CD8-positive, alpha-beta memory T cell (primary cell): ENCODE results near the gene TUSC2. TPM values are rescaled to one million over a fixed set of nuclear protein-coding genes. Genes with fewer than 3 reads are reported as not detected.

Experiments
- CTCF ChIA-PET: fragments of 350-600 bp; sonication (Branson Sonifier 250); formaldehyde crosslinking; loops from one replicate; lab custom pipeline; 2021; ENCODE audit warnings: antibody characterized with exemption; lab: Charles Lee
- POLR2A ChIA-PET: fragments of 350-600 bp; sonication (Branson Sonifier 250); formaldehyde crosslinking; loops from one replicate; lab custom pipeline; 2021; ENCODE audit warnings: antibody characterized with exemption; lab: Charles Lee
- DNase-seq, 5 donors: peaks; one replicate each; pipeline versions ENCODE4 v3.0.0 to v3.0.0-alpha.2; 2020 to 2022; ENCODE audit warnings: mixed read lengths in 1 of 5
- H3K27ac ChIP-seq: one replicate; pipeline ENCODE4 v1.7.0; 2013; ENCODE audit warnings: low read depth, mild to moderate bottlenecking, low read length, moderate library complexity
- H3K27me3 ChIP-seq: 2 replicates; pipeline ENCODE4 v1.7.0; 2013; ENCODE audit warnings: low read length, mild to moderate bottlenecking; ENCODE audit not compliant: insufficient read depth, poor library complexity, severe bottlenecking
- H3K36me3 ChIP-seq: 2 replicates; pipeline ENCODE4 v1.7.0; 2013; ENCODE audit warnings: mild to moderate bottlenecking, low read length, moderate library complexity; ENCODE audit not compliant: insufficient read depth
- H3K4me1 ChIP-seq: 2 replicates; pipeline ENCODE4 v1.7.0; 2013; ENCODE audit warnings: mild to moderate bottlenecking, low read length, moderate library complexity; ENCODE audit not compliant: insufficient read depth
- H3K4me3 ChIP-seq: 2 replicates; pipeline ENCODE4 v1.7.0; 2013; ENCODE audit warnings: mild to moderate bottlenecking, low read length
- H3K9me3 ChIP-seq: 2 replicates; pipeline ENCODE4 v1.7.0; 2013; ENCODE audit warnings: mild to moderate bottlenecking, low read length
- H3K27ac Mint-ChIP-seq, 8 donors: one replicate each; pipeline ENCODE4 v1.8.0; 2020 to 2021; ENCODE audit warnings: mixed read lengths in 8 of 8, mild to moderate bottlenecking in 6 of 8, inconsistent platforms in 3 of 8, moderate library complexity in 3 of 8
- H3K27me3 Mint-ChIP-seq, 2 donors: one replicate each; pipeline ENCODE4 v1.8.0; 2020 to 2021; ENCODE audit warnings: mixed read lengths in 2 of 2, mild to moderate bottlenecking in 1 of 2, moderate library complexity in 1 of 2
- H3K36me3 Mint-ChIP-seq, 3 donors: one replicate each; pipeline ENCODE4 v1.8.0; 2020 to 2021; ENCODE audit warnings: mixed read lengths in 3 of 3, inconsistent platforms in 1 of 3, mild to moderate bottlenecking in 1 of 3
- H3K4me1 Mint-ChIP-seq, 3 donors: one replicate each; pipeline ENCODE4 v1.8.0; 2020 to 2021; ENCODE audit warnings: mixed read lengths in 3 of 3, inconsistent platforms in 1 of 3, mild to moderate bottlenecking in 1 of 3
- H3K4me3 Mint-ChIP-seq, 7 donors: one replicate each; pipeline ENCODE4 v1.8.0; 2020 to 2021; ENCODE audit warnings: mixed read lengths in 7 of 7, mild to moderate bottlenecking in 6 of 7, moderate library complexity in 4 of 7, inconsistent platforms in 2 of 7
- H3K9me3 Mint-ChIP-seq, 5 donors: one replicate each; pipeline ENCODE4 v1.8.0; 2020 to 2022; ENCODE audit warnings: mixed read lengths in 5 of 5, mild to moderate bottlenecking in 3 of 5, moderate library complexity in 2 of 5, inconsistent platforms in 1 of 5
- polyA plus RNA-seq: library from polyadenylated mRNA; unstranded; fragments of 300-500 nt; fragmentation: Illumina TruSeq; gene quantifications from one replicate; pipeline ENCODE4 v1.2.3, GENCODE V29; 2021
- total RNA-seq, 2 experiments: library from RNA; stranded (reverse); gene quantifications; one replicate each; pipeline ENCODE4 v1.2.3, GENCODE V29; 2021

TUSC2 gene
- total and polyA plus RNA-seq, 3 experiments from 2014 or later = 31.4 to 52.9 (median 36.6) TPM

DNA sequence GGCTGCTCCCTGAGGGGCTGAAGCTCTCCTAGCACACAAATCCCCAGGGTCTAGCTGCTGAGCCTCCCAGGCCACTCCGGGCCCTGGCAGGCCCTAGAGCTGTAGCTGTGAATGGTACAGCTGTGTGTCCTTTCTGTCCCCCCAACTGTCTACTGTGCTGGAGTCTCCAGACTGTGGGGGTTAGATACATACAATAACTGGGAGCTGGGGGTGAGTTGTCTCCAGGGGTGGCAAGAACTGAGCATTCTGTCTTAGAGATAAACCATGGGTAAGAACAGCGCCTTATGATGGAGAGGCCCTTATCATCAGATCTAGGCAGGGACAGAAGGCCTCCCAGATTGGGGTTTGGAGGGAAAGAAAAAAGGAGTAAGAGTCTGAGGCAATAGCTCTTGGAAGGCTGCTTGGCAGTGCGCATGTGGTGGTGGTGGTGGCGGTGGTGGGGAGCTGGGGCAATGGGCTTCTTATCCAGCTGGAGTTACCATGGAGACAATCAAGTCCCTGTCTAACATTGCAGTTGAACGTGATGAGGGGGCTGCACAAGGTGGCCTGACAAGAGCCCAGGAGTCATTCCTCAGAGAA lies 26.3 kb upstream of the TUSC2 start:
- no peak overlapping the region for H3K4me3 ChIP-seq
- no peak overlapping the region for H3K27ac ChIP-seq
- ChIA-PET CTCF (interaction anchor here (0.6 to 9.6 kb wide), 5 partner anchors 10 to 162 kb away, joined by 3 to 103 read pairs (median 3); partner anchors contain the start of gene RASSF1), POLR2A (interaction anchor here (0.6 to 1.6 kb wide), 2 partner anchors 11 to 34 kb away, joined by 3 to 4 read pairs; no protein-coding TSS in a partner anchor)
- H3K9me3 ChIP-seq = no peaks in the 10 kb centered on the region
- H3K27me3 ChIP-seq = no peaks in the 10 kb centered on the region
- H3K36me3 ChIP-seq = peaks cover under 1% of the 10 kb centered on the region
- H3K4me1 ChIP-seq = peaks cover 53% of the 10 kb centered on the region
- Mint-ChIP-seq H3K27me3 (no peaks in the 10 kb centered on the region), H3K4me3 (peak overlapping the region in 2 of 7 donors; percentile 38 to 56), H3K9me3 (no peaks in the 10 kb centered on the region), H3K4me1 (peaks cover 52 to 80% (median 53%) of the 10 kb centered on the region in 3 donors), H3K27ac (peak overlapping the region in 5 of 8 donors; percentile 11 to 80 (median 29)), H3K36me3 (peaks cover 0 to 71% (median under 1%) of the 10 kb centered on the region in 3 donors)
- DNase-seq = no peak

DNA sequence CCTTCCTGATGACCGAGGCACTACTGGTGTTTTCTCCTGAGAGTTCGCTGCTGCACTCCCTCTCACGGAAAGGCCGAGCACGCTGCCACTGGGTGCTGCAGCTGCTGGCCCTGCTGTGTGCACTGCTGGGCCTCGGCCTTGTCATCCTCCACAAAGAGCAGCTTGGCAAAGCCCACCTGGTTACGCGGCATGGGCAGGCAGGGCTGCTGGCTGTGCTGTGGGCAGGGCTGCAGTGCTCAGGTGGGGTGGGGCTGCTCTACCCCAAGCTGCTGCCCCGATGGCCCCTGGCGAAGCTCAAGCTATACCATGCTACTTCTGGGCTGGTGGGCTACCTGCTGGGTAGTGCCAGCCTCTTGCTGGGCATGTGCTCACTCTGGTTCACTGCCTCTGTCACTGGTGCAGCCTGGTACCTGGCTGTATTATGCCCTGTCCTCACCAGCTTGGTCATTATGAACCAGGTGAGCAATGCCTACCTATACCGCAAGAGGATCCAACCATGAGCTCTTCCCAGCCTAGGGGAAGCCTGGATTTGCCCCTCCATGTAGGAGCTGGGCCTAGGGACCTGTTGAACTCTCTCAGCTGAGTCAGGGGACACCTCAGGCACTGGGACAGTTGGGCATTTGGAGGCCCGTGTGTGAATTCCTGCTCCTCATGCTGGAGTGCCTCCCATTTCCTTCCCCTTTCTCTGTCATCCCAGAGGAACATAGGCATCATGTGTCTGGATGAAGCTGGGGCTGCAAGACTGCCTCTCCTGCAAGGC lies 25.4 kb upstream of the TUSC2 start:
- CTCF ChIA-PET = interaction anchor here (0.7 to 9.6 kb wide), 5 partner anchors 10 to 159 kb away, joined by 3 to 103 read pairs (median 3); partner anchors contain the start of genes HYAL3, NAA80 and RASSF1
- peaks cover 57% of the 10 kb centered on the region for H3K4me1 ChIP-seq
- H3K9me3 Mint-ChIP-seq = no peaks in the 10 kb centered on the region

DNA sequence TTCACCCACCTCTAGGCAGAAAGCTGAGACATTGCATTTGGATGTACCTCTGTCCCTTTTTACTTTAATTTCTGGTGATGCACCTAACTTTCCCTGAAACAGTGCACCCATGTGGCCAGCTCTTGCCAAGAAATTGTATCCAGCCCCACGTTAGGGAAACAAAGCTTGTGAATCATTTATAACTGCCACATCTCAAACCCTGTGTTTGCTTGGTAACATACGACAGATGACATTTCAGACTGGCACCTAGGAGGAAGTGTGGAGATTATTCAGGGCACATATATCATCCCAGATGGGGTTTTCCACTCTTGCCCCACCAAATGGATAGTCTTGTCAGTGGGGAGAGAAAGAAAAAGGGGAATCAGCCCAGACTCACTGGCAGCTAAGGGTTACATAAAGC lies 24.8 kb upstream of the TUSC2 start:
- H3K4me3 ChIP-seq = no peak overlapping the region
- H3K4me1 Mint-ChIP-seq = peaks cover 50 to 84% (median 51%) of the 10 kb centered on the region in 3 donors
- H3K4me1 ChIP-seq = peaks cover 55% of the 10 kb centered on the region
- H3K27ac ChIP-seq = no peak overlapping the region
- H3K27me3 ChIP-seq = no peaks in the 10 kb centered on the region
- no peak for DNase-seq
- ChIA-PET POLR2A (interaction anchor here (0.7 to 0.9 kb wide), 2 partner anchors 13 to 16 kb away, joined by 4 to 9 read pairs; no protein-coding TSS in a partner anchor), CTCF (interaction anchor here (1.0 to 9.6 kb wide), 4 partner anchors 15 to 190 kb away, joined by 3 to 103 read pairs (median 4); partner anchors contain the start of genes HYAL3, NAA80 and RASSF1)
- no peaks in the 10 kb centered on the region for H3K9me3 Mint-ChIP-seq
- peaks cover 0 to 75% (median 3%) of the 10 kb centered on the region in 3 donors for H3K36me3 Mint-ChIP-seq
- peak overlapping the region in 2 of 7 donors; percentile 27 to 75 for H3K4me3 Mint-ChIP-seq
- peak overlapping the region in 2 of 8 donors; percentile 24 to 97 for H3K27ac Mint-ChIP-seq
- H3K27me3 Mint-ChIP-seq = no peaks in the 10 kb centered on the region
- no peaks in the 10 kb centered on the region for H3K9me3 ChIP-seq
- peaks cover 16% of the 10 kb centered on the region for H3K36me3 ChIP-seq

More for the DNA sequence above, 25.4 kb upstream of the TUSC2 start:
- Histone ChIP-seq H3K36me3 (peaks cover 9% of the 10 kb centered on the region), H3K9me3 (no peaks in the 10 kb centered on the region), H3K27ac (no peak overlapping the region), H3K4me3 (no peak overlapping the region), H3K27me3 (no peaks in the 10 kb centered on the region)
- no peak for DNase-seq
- peak overlapping the region in 3 of 8 donors; percentile 41 to 97 (median 77) for H3K27ac Mint-ChIP-seq
- H3K4me3 Mint-ChIP-seq = peak overlapping the region in 2 of 7 donors; percentile 40 to 75
- no peaks in the 10 kb centered on the region for H3K27me3 Mint-ChIP-seq
- H3K36me3 Mint-ChIP-seq = peaks cover 0 to 74% (median 3%) of the 10 kb centered on the region in 3 donors
- H3K4me1 Mint-ChIP-seq = peaks cover 53 to 84% (median 54%) of the 10 kb centered on the region in 3 donors
- POLR2A ChIA-PET = interaction anchor here (0.9 to 1.6 kb wide), 2 partner anchors 12 to 17 kb away, joined by 4 read pairs; no protein-coding TSS in a partner anchor

DNA sequence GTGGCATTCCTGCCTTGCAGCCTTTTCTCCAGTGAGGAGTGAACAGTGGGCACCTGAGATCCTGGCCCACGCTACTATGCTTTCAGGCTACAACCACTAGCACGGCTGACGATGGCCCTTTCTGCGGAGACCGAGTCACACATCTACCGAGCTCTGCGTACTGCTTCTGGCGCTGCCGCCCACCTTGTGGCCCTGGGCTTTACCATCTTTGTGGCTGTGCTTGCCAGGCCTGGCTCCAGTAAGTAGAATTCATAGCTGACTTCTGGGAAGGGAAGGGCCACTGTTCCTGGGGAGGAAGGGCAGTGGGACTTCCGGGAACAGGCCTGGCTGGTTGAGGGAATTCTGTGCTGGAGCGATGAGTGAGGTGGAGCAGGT lies 23.3 kb upstream of the TUSC2 start:
- Mint-ChIP-seq H3K36me3 (peaks cover 0 to 68% (median 3%) of the 10 kb centered on the region in 3 donors), H3K9me3 (no peaks in the 10 kb centered on the region), H3K4me3 (peak overlapping the region; percentile 96 to 99 (median 98)), H3K4me1 (peaks cover 46 to 82% (median 48%) of the 10 kb centered on the region in 3 donors), H3K27ac (peak overlapping the region; percentile 97 to 99 (median 98)), H3K27me3 (no peaks in the 10 kb centered on the region)
- ChIA-PET POLR2A (interaction anchor here (0.6 to 3.3 kb wide), 10 partner anchors 8 to 1928 kb away, joined by 3 to 51 read pairs (median 8); partner anchors contain the start of genes C3orf18, HYAL3, IFRD2 and NAA80), CTCF (interaction anchor here (0.9 to 9.6 kb wide), 6 partner anchors 9 to 191 kb away, joined by 3 to 103 read pairs (median 12); partner anchors contain the start of genes HYAL3, NAA80 and RASSF1)
- Histone ChIP-seq H3K4me3 (peak overlapping the region; percentile 100), H3K27me3 (no peaks in the 10 kb centered on the region), H3K9me3 (no peaks in the 10 kb centered on the region), H3K4me1 (peaks cover 54% of the 10 kb centered on the region), H3K36me3 (peaks cover 21% of the 10 kb centered on the region), H3K27ac (peak overlapping the region; percentile 95)
- DNase-seq = no peak

DNA sequence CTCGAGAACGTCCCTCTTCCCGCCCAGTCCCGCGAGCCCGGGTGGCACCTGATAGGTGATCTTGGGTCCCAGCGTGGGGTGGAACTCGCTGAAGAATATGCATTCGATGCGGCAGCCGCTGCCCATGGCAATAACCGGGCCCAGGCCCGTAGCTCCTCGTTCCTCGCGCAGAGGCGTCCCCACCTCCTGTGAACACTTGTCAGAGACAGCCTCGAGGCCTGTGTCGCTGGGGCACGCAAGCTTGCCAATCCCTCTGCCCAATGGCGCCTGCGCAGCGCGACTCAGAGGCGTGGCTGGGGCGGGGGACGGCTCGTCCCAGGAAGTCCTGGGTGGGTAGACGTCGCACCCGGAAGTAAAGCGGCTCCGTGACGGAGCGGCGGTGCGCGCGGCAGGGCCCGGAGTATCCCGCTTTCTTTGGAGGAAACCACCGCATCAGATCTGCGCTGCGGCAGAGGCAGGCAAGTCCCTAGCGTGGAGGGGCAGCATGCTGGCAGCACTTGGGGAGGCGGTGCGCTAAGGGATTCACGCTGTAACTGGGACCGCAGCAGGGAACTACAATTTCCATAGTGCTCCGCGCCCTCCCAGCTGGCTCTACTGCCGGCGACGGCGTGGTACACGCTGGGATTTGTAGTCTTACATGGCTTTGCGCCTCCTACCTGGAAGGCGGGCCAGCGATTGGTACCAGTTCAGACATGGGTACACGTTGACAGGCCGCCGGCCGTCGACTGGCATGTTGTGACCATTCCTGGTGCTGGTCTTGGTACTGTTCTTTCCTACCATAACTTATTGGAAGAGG lies 22.7 kb upstream of the TUSC2 start, which contains the start of the genes CYB561D2 and NPRL2:
Gene CYB561D2, plus strand, starts transcription at position 336 of the 796 bp plus-strand sequence. CDS start 572 bp downstream, outside the sequence.
Gene NPRL2, minus strand, starts transcription at position 249 of the 796 bp plus-strand sequence. Its CDS starts 123 bp downstream, at position 126.
- Mint-ChIP-seq H3K4me1 (peaks cover 48 to 82% (median 52%) of the 10 kb centered on the region in 3 donors), H3K4me3 (peak within 1 kb of the TSS; percentile 96 to 99 (median 98)), H3K9me3 (no peaks in the 10 kb centered on the region), H3K27ac (peak within 1 kb of the TSS; percentile 97 to 99 (median 98)), H3K27me3 (no peaks in the 10 kb centered on the region), H3K36me3 (peaks cover 0 to 65% (median 3%) of the 10 kb centered on the region in 3 donors)
- peaks cover 21% of the 10 kb centered on the region for H3K36me3 ChIP-seq
- peak; percentile 98 to 100 (median 99) for DNase-seq
- H3K9me3 ChIP-seq = no peaks in the 10 kb centered on the region
- H3K4me3 ChIP-seq = peak within 1 kb of the TSS; percentile 100
- no peaks in the 10 kb centered on the region for H3K27me3 ChIP-seq
- ChIA-PET CTCF (interaction anchor here (0.9 to 9.6 kb wide), 13 partner anchors 10 to 265 kb away, joined by 3 to 103 read pairs (median 8); partner anchors contain the start of genes HYAL2, HYAL3, MAPKAPK3 and NAA80), POLR2A (interaction anchor here (0.5 to 3.3 kb wide), 16 partner anchors 9 to 1929 kb away, joined by 3 to 51 read pairs (median 5); partner anchors contain the start of genes C3orf18, HYAL3, IFRD2 and NAA80)
- peaks cover 55% of the 10 kb centered on the region for H3K4me1 ChIP-seq
- peak within 1 kb of the TSS; percentile 95 for H3K27ac ChIP-seq

DNA sequence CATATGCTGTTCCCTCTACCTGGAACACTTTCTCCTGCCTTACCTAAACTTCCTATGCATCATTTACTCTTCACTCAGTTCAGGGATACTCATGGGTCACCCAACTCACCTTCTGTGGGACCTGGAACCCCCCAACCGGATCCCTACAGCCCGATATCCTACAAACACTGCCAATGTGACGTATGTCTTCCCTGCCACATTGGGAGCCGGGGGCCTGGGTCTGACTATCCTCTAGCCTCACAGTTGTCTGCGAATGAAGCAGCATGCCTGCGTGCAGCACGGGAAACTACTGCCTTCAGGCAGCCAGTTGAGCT lies 22.1 kb upstream of the TUSC2 start:
- Histone ChIP-seq H3K4me3 (peak overlapping the region; percentile 100), H3K36me3 (peaks cover 21% of the 10 kb centered on the region), H3K27ac (peak overlapping the region; percentile 95), H3K9me3 (no peaks in the 10 kb centered on the region), H3K4me1 (peaks cover 60% of the 10 kb centered on the region), H3K27me3 (no peaks in the 10 kb centered on the region)
- Mint-ChIP-seq H3K36me3 (peaks cover 0 to 59% (median 3%) of the 10 kb centered on the region in 3 donors), H3K9me3 (no peaks in the 10 kb centered on the region), H3K27me3 (no peaks in the 10 kb centered on the region), H3K4me3 (peak overlapping the region; percentile 96 to 99 (median 98)), H3K4me1 (peaks cover 48 to 82% (median 56%) of the 10 kb centered on the region in 3 donors), H3K27ac (peak overlapping the region; percentile 97 to 99 (median 98))
- ChIA-PET POLR2A (interaction anchor here (0.5 to 3.3 kb wide), 13 partner anchors 9 to 1328 kb away, joined by 3 to 51 read pairs (median 6); partner anchors contain the start of genes C3orf18, HYAL3, IFRD2 and NAA80), CTCF (interaction anchor here (1.0 to 9.6 kb wide), 13 partner anchors 10 to 266 kb away, joined by 3 to 103 read pairs (median 8); partner anchors contain the start of genes HYAL2, HYAL3, MAPKAPK3 and NAA80)
- DNase-seq = no peak
